Nephron progenitor cell (in vitro differentiated cells): ENCODE data around the gene EFS.

ENCODE experiments used
- DNase-seq: peaks from one replicate; pipeline ENCODE4 v3.0.0; 2021
- H3K27ac Mint-ChIP-seq: 2 replicates; pipeline ENCODE4 v1.8.0; 2021; ENCODE audit warnings: mild to moderate bottlenecking, moderate library complexity, mixed read lengths
- H3K27me3 Mint-ChIP-seq: 2 replicates; pipeline ENCODE4 v1.8.0; 2021; ENCODE audit warnings: mild to moderate bottlenecking, low read depth, mixed read lengths; ENCODE audit not compliant: poor library complexity
- H3K36me3 Mint-ChIP-seq: 2 replicates; pipeline ENCODE4 v1.8.0; 2021; ENCODE audit warnings: low read depth, mixed read lengths
- H3K4me1 Mint-ChIP-seq: 2 replicates; pipeline ENCODE4 v1.8.0; 2021; ENCODE audit warnings: mixed read lengths
- H3K4me3 Mint-ChIP-seq: 2 replicates; pipeline ENCODE4 v1.8.0; 2021; ENCODE audit warnings: mild to moderate bottlenecking, moderate library complexity, mixed read lengths
- H3K9me3 Mint-ChIP-seq: 2 replicates; pipeline ENCODE4 v1.8.0; 2021; ENCODE audit warnings: mild to moderate bottlenecking, moderate library complexity, mixed read lengths
- TF ChIP-seq, protein P1 (sequence below): fragments of 200-600 bp; sonication (generic); IDR thresholded peaks from 2 replicates; pipeline ENCODE4 v1.5.0; 2021; ENCODE audit warnings: antibody characterized with exemption

The EFS gene

DNA sequence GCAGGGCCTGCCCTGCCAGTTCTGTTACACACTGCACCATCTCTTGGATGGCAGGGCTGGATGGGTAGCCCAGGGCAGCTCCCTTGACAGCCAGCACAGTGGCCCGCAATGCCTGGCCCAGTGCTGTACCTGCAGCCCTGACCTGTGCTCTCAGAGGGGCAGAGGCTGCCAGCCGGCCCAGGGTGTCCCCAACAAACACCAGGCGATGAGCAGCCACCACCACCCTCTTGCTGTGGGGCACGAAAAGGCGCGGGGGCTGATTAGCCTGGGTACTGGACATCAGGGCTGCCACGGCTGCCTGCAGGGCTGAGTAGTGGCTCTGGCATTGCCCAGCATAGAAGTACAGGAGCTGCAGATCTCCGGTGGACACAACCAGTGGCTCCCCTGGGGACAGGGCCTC, 7.7 kb downstream of the EFS start:
- Mint-ChIP-seq H3K4me3 (no peak overlapping the region), H3K4me1 (peaks cover 31% of the 10 kb centered on the region), H3K9me3 (no peaks in the 10 kb centered on the region), H3K27me3 (peaks cover 9% of the 10 kb centered on the region), H3K27ac (peak overlapping the region; percentile 56), H3K36me3 (peaks cover 40% of the 10 kb centered on the region)
- DNase-seq: no peak
- TF ChIP-seq, protein P1, sequence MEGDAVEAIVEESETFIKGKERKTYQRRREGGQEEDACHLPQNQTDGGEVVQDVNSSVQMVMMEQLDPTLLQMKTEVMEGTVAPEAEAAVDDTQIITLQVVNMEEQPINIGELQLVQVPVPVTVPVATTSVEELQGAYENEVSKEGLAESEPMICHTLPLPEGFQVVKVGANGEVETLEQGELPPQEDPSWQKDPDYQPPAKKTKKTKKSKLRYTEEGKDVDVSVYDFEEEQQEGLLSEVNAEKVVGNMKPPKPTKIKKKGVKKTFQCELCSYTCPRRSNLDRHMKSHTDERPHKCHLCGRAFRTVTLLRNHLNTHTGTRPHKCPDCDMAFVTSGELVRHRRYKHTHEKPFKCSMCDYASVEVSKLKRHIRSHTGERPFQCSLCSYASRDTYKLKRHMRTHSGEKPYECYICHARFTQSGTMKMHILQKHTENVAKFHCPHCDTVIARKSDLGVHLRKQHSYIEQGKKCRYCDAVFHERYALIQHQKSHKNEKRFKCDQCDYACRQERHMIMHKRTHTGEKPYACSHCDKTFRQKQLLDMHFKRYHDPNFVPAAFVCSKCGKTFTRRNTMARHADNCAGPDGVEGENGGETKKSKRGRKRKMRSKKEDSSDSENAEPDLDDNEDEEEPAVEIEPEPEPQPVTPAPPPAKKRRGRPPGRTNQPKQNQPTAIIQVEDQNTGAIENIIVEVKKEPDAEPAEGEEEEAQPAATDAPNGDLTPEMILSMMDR: no peak

DNA sequence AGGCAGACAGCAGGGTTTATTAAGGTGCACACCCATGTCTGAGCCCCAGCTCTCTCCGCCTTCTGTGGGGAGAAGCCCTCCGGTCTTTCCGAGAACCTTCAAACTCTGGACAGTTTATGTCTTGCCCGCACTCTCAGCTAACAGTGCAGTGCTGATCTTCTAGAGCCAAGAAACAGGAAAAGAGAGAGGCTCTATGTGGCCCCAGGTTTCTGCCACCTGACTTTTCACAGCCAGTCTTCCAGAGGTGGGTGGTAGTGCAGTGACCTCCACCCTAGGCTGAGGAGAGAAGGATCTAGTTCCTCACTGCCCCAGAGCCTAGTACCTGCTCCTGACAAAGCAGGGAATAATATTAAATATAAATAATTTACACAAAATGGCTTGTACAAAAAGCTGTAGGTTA, 8.3 kb downstream of the EFS start:
- no peaks in the 10 kb centered on the region for H3K9me3 Mint-ChIP-seq
- peaks cover 25% of the 10 kb centered on the region for H3K4me1 Mint-ChIP-seq
- no peak for DNase-seq
- TF ChIP-seq, protein P1: no peak
- peaks cover 34% of the 10 kb centered on the region for H3K36me3 Mint-ChIP-seq
- peak overlapping the region; percentile 40 for H3K27ac Mint-ChIP-seq
- H3K4me3 Mint-ChIP-seq: no peak overlapping the region
- H3K27me3 Mint-ChIP-seq: peaks cover 10% of the 10 kb centered on the region

DNA sequence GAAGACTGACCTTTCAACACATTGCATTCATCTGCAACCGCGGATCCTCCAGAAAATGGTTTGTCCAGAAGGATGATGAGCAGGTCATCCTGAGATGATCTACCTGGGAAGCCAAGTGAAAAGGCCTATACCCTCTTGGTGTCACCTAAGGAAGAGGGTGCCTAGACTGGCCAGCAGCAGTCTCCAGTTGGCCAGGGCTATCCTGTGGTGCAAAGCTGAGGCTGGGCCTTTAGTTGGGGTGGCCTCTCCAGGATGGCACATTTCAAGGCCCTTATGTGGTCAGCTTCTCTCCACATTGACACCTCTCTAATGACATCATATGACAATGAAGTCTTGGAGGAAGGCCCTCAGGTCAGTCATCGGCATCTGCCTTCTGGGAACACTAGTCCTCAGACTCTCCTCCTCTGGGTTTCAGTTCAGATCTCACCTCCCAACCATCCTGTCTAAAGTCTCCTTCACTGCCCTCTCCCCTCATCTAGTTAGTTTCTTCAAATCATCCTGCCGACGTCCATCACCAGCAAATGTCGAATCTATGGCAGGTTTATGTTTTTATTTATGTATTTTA, 9.0 kb downstream of the EFS start:
- H3K36me3 Mint-ChIP-seq: peaks cover 33% of the 10 kb centered on the region
- H3K27me3 Mint-ChIP-seq: peaks cover 17% of the 10 kb centered on the region
- H3K9me3 Mint-ChIP-seq: peaks cover 4% of the 10 kb centered on the region
- DNase-seq: no peak
- peak overlapping the region; percentile 40 for H3K27ac Mint-ChIP-seq
- TF ChIP-seq, protein P1: no peak
- H3K4me1 Mint-ChIP-seq: peaks cover 24% of the 10 kb centered on the region
- H3K4me3 Mint-ChIP-seq: no peak overlapping the region

DNA sequence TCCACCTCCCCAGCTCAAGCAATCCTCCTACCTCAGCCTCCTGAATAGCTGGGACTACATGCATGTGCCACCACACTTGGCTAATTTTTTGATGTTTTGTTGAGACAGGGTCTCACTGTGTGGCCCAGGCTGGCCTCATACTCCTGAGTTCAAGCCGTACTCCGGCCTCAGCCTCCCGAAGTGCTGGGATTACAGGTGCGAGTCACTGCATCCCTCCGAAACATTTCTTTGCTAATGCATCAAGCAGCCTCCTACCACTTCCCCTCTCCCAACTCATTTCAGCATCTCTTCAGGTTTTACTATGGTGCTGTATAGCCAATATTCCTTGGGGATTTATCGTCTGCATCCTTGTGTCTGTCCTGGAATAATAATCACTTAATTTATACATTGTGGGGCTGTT, 10.0 kb downstream of the EFS start:
- Mint-ChIP-seq H3K27me3 (peaks cover 27% of the 10 kb centered on the region), H3K27ac (peak overlapping the region; percentile 43), H3K9me3 (peaks cover 11% of the 10 kb centered on the region), H3K36me3 (peaks cover 34% of the 10 kb centered on the region), H3K4me1 (peaks cover 26% of the 10 kb centered on the region), H3K4me3 (no peak overlapping the region)
- TF ChIP-seq, protein P1: no peak
- no peak for DNase-seq

DNA sequence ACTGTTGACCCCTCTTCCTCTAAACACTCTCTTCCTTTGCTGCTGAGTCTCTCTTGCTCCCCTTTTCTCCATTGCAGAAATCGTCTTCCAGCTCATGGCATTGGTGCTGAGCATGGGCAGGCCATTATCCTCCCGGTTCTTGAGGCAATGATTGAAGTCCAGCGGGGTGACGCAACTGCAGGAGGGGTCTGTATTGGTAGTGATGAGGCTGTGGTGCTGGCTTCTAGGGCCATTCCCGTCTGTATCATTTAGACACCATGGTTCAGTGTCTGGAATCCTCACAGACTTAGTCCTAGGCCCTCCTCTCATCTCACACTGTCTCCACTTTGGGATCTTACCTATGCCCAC, 11.6 kb downstream of the EFS start:
- H3K27ac Mint-ChIP-seq: peak overlapping the region; percentile 10

More for the DNA sequence above, 11.6 kb downstream of the EFS start:
- Mint-ChIP-seq H3K27me3 (peaks cover 33% of the 10 kb centered on the region), H3K4me3 (peak overlapping the region; percentile 84), H3K4me1 (peaks cover 26% of the 10 kb centered on the region), H3K9me3 (peaks cover 11% of the 10 kb centered on the region), H3K36me3 (peaks cover 34% of the 10 kb centered on the region)
- TF ChIP-seq, protein P1: no peak
- DNase-seq: no peak
